Measurements from ENCODE around the gene SUMF1.
A peak's percentile ranks its signal among the peaks of the same experiment; 100 is the strongest.

The SUMF1 gene

DNA sequence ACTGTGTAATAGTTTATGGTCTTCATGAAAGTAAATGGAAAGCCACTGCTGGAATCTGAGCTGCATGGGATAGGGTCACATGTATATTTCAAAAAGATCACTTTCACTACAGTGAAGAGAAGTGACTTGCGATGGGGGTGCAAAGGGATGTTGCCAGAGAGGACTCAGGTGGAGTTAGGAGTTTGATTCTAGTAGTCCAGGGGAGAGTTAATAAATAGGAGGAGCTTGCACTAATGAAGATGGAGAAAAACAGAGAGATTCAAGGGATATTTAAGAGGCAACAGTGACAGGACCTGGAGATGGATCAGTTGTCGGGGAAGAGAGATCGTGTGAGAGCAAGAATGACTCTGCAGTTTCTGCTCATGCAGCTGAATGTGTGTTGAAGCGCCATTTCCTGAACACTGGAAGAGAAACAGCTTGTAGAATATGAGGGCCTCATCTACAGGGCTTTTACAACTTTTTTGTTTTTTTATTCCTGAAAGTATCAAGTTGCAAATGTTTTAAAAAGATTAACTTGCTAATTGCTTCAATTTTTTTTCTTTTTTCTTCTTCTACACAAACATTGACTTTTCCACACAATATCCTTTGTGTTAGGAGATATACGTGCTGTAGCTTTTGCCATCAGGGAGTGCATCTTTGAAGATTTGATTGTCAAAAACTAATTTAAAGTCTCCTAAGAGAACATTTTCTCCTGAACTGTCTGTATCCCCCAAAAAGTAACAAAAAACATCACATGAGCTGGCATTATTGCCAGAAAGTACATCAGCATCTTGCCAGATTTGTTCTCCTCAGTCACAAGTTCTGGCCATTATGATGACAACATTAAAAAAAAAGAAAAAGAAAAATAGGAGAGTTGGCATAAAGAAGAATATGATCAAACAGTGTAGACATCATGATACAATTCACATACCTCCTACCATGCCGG lies 126.4 kb downstream of the SUMF1 start:
- Histone ChIP-seq H2BK12ac (ENCODE audit: low read length in 2 of 2) (no peak overlapping the region), H3K27ac (ENCODE audit: low read length, poor library complexity, severe bottlenecking) (no peak overlapping the region), H3K4me1 (ENCODE audit: control insufficient read depth, insufficient read depth, low read depth, low read length) (no peaks in the 10 kb centered on the region), H2BK5ac (ENCODE audit: low read depth, low read length, poor library complexity, severe bottlenecking) (no peak overlapping the region), H4K8ac (ENCODE audit: low read length) (no peak overlapping the region), H3K4ac (ENCODE audit: low read depth in 1 of 2, low read length in 2 of 2) (no peak overlapping the region), H3K18ac (ENCODE audit: low read depth in 1 of 2, low read length in 2 of 2) (peak overlapping the region in 1 of 2 experiments; percentile 37), H3K14ac (ENCODE audit: low read length in 2 of 2) (no peak overlapping the region), H3K79me1 (replicated peaks; ENCODE audit: low read length, poor library complexity, severe bottlenecking) (no peaks in the 10 kb centered on the region), H2AFZ (ENCODE audit: low read depth, low read length) (no peak overlapping the region), H3K9ac (ENCODE audit: low read length) (peak overlapping the region; percentile 24), H3K36me3 (ENCODE audit: control insufficient read depth in 1 of 2, insufficient read depth in 2 of 2, low read depth in 1 of 2, low read length in 2 of 2) (no peaks in the 10 kb centered on the region), H3K23ac (ENCODE audit: low read length in 2 of 2) (no peak overlapping the region), H4K91ac (ENCODE audit: low read length) (no peak overlapping the region), H2BK15ac (ENCODE audit: low read depth, poor library complexity, severe bottlenecking) (no peak overlapping the region), H3K27me3 (ENCODE audit: control insufficient read depth in 1 of 2, insufficient read depth in 1 of 2, low read length in 2 of 2) (no peaks in the 10 kb centered on the region), H3K4me3 (ENCODE audit: insufficient read depth in 1 of 2, low read depth in 1 of 2, low read length in 2 of 2) (no peak overlapping the region), H3K9me3 (ENCODE audit: control insufficient read depth, low read length) (no peaks in the 10 kb centered on the region), H3K4me2 (ENCODE audit: low read length, poor library complexity, severe bottlenecking) (no peak overlapping the region), H2AK5ac (ENCODE audit: low read length, severe bottlenecking) (no peak overlapping the region), H2BK120ac (ENCODE audit: low read depth, low read length) (no peak overlapping the region)
- peak; percentile 6 for DNase-seq
- 81% methylated on average over 4 of the region's 6 CpGs for WGBS

GRCh38 chr3:4340077-4340410 lies 127.0 kb downstream of the SUMF1 start:
- H3K4me2 ChIP-seq (ENCODE audit: low read length, poor library complexity, severe bottlenecking): no peak overlapping the region
- no peak overlapping the region for H2AFZ ChIP-seq (ENCODE audit: low read depth, low read length)
- no peak overlapping the region for H2AK5ac ChIP-seq (ENCODE audit: low read length, severe bottlenecking)
- H3K9ac ChIP-seq (ENCODE audit: low read length): no peak overlapping the region
- peak overlapping the region in 1 of 2 experiments; percentile 25 for H2BK12ac ChIP-seq (ENCODE audit: low read length in 2 of 2)
- no peak overlapping the region for H2BK5ac ChIP-seq (ENCODE audit: low read depth, low read length, poor library complexity, severe bottlenecking)
- 98% methylated on average over 2 of the region's 4 CpGs for WGBS
- no peak overlapping the region for H3K4me3 ChIP-seq (ENCODE audit: insufficient read depth in 1 of 2, low read depth in 1 of 2, low read length in 2 of 2)
- H3K27me3 ChIP-seq (ENCODE audit: control insufficient read depth in 1 of 2, insufficient read depth in 1 of 2, low read length in 2 of 2): no peaks in the 10 kb centered on the region
- H4K8ac ChIP-seq (ENCODE audit: low read length): no peak overlapping the region
- H3K79me1 ChIP-seq (replicated peaks; ENCODE audit: low read length, poor library complexity, severe bottlenecking): no peaks in the 10 kb centered on the region
- no peak overlapping the region for H3K4ac ChIP-seq (ENCODE audit: low read depth in 1 of 2, low read length in 2 of 2)
- H3K27ac ChIP-seq (ENCODE audit: low read length, poor library complexity, severe bottlenecking): no peak overlapping the region
- no peak overlapping the region for H3K23ac ChIP-seq (ENCODE audit: low read length in 2 of 2)
- no peak overlapping the region for H2BK120ac ChIP-seq (ENCODE audit: low read depth, low read length)
- no peak overlapping the region for H4K91ac ChIP-seq (ENCODE audit: low read length)
- peak overlapping the region in 1 of 2 experiments; percentile 3 for H3K14ac ChIP-seq (ENCODE audit: low read length in 2 of 2)
- H3K9me3 ChIP-seq (ENCODE audit: control insufficient read depth, low read length): no peaks in the 10 kb centered on the region
- H2BK15ac ChIP-seq (ENCODE audit: low read depth, poor library complexity, severe bottlenecking): no peak overlapping the region
- no peaks in the 10 kb centered on the region for H3K4me1 ChIP-seq (ENCODE audit: control insufficient read depth, insufficient read depth, low read depth, low read length)
- H3K18ac ChIP-seq (ENCODE audit: low read depth in 1 of 2, low read length in 2 of 2): no peak overlapping the region
- no peaks in the 10 kb centered on the region for H3K36me3 ChIP-seq (ENCODE audit: control insufficient read depth in 1 of 2, insufficient read depth in 2 of 2, low read depth in 1 of 2, low read length in 2 of 2)
- no peak for DNase-seq

GRCh38 chr3:4338751-4339150 lies 128.3 kb downstream of the SUMF1 start:
- no peak overlapping the region for H3K4me2 ChIP-seq (ENCODE audit: low read length, poor library complexity, severe bottlenecking)
- no peak overlapping the region for H4K91ac ChIP-seq (ENCODE audit: low read length)
- H3K36me3 ChIP-seq (ENCODE audit: control insufficient read depth in 1 of 2, insufficient read depth in 2 of 2, low read depth in 1 of 2, low read length in 2 of 2): no peaks in the 10 kb centered on the region
- no peak overlapping the region for H4K8ac ChIP-seq (ENCODE audit: low read length)
- H3K4me1 ChIP-seq (ENCODE audit: control insufficient read depth, insufficient read depth, low read depth, low read length): no peaks in the 10 kb centered on the region
- no peaks in the 10 kb centered on the region for H3K9me3 ChIP-seq (ENCODE audit: control insufficient read depth, low read length)
- no peak overlapping the region for H3K4ac ChIP-seq (ENCODE audit: low read depth in 1 of 2, low read length in 2 of 2)
- no peak overlapping the region for H3K14ac ChIP-seq (ENCODE audit: low read length in 2 of 2)
- H3K27ac ChIP-seq (ENCODE audit: low read length, poor library complexity, severe bottlenecking): no peak overlapping the region
- H2AFZ ChIP-seq (ENCODE audit: low read depth, low read length): no peak overlapping the region
- no peak overlapping the region for H2BK120ac ChIP-seq (ENCODE audit: low read depth, low read length)
- H3K79me1 ChIP-seq (replicated peaks; ENCODE audit: low read length, poor library complexity, severe bottlenecking): no peaks in the 10 kb centered on the region
- H2BK15ac ChIP-seq (ENCODE audit: low read depth, poor library complexity, severe bottlenecking): no peak overlapping the region
- WGBS: 95% methylated on average over 5 of the region's 5 CpGs
- H3K18ac ChIP-seq (ENCODE audit: low read depth in 1 of 2, low read length in 2 of 2): no peak overlapping the region
- H2BK12ac ChIP-seq (ENCODE audit: low read length in 2 of 2): no peak overlapping the region
- no peaks in the 10 kb centered on the region for H3K27me3 ChIP-seq (ENCODE audit: control insufficient read depth in 1 of 2, insufficient read depth in 1 of 2, low read length in 2 of 2)
- no peak overlapping the region for H3K9ac ChIP-seq (ENCODE audit: low read length)
- no peak overlapping the region for H3K23ac ChIP-seq (ENCODE audit: low read length in 2 of 2)
- H2BK5ac ChIP-seq (ENCODE audit: low read depth, low read length, poor library complexity, severe bottlenecking): no peak overlapping the region
- no peak overlapping the region for H3K4me3 ChIP-seq (ENCODE audit: insufficient read depth in 1 of 2, low read depth in 1 of 2, low read length in 2 of 2)
- no peak overlapping the region for H2AK5ac ChIP-seq (ENCODE audit: low read length, severe bottlenecking)
- no peak for DNase-seq

DNA sequence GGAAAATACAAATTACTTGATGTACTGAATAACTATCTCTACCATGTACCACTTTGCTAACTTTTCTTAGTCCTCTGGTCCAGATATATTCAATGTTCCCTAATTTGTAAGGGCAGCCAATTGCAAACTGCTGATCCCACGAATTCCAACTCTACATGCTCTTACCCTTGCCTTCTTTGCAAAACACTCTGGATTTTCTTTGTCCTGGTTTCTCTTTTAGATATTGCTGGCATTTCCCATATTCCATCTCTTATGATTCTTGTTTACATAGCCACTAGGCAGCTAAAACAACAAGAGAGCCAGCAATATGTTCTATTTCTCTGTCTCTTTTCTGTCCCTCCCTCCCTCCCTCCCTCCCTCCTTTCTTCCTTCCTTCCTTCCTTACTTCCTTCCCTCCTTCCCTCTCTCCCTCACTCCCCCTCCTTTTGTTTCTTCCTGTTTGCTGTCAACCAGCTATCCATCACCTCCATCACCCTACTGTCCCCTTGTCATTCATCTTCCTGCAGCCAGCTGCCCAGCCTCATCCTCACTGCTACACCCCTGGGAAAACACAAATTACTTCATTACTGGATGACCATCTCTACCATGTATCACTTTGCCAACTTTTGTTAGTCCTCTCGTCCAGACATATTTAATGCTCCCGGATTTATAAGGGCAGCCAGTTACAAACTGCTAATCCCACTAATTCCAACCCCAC lies 130.1 kb downstream of the SUMF1 start:
- H4K91ac ChIP-seq (ENCODE audit: low read length): no peak overlapping the region
- H4K8ac ChIP-seq (ENCODE audit: low read length): no peak overlapping the region
- H2BK5ac ChIP-seq (ENCODE audit: low read depth, low read length, poor library complexity, severe bottlenecking): no peak overlapping the region
- no peak overlapping the region for H3K4me2 ChIP-seq (ENCODE audit: low read length, poor library complexity, severe bottlenecking)
- H3K4ac ChIP-seq (ENCODE audit: low read depth in 1 of 2, low read length in 2 of 2): no peak overlapping the region
- no peaks in the 10 kb centered on the region for H3K79me1 ChIP-seq (replicated peaks; ENCODE audit: low read length, poor library complexity, severe bottlenecking)
- no peak overlapping the region for H2BK15ac ChIP-seq (ENCODE audit: low read depth, poor library complexity, severe bottlenecking)
- no peaks in the 10 kb centered on the region for H3K36me3 ChIP-seq (ENCODE audit: control insufficient read depth in 1 of 2, insufficient read depth in 2 of 2, low read depth in 1 of 2, low read length in 2 of 2)
- H3K4me3 ChIP-seq (ENCODE audit: insufficient read depth in 1 of 2, low read depth in 1 of 2, low read length in 2 of 2): no peak overlapping the region
- no peaks in the 10 kb centered on the region for H3K27me3 ChIP-seq (ENCODE audit: control insufficient read depth in 1 of 2, insufficient read depth in 1 of 2, low read length in 2 of 2)
- no peak overlapping the region for H2BK120ac ChIP-seq (ENCODE audit: low read depth, low read length)
- no peaks in the 10 kb centered on the region for H3K4me1 ChIP-seq (ENCODE audit: control insufficient read depth, insufficient read depth, low read depth, low read length)
- H3K18ac ChIP-seq (ENCODE audit: low read depth in 1 of 2, low read length in 2 of 2): no peak overlapping the region
- DNase-seq: no peak
- no peak overlapping the region for H2AFZ ChIP-seq (ENCODE audit: low read depth, low read length)
- no peak overlapping the region for H2BK12ac ChIP-seq (ENCODE audit: low read length in 2 of 2)
- H2AK5ac ChIP-seq (ENCODE audit: low read length, severe bottlenecking): no peak overlapping the region
- H3K27ac ChIP-seq (ENCODE audit: low read length, poor library complexity, severe bottlenecking): no peak overlapping the region
- H3K14ac ChIP-seq (ENCODE audit: low read length in 2 of 2): no peak overlapping the region
- no peak overlapping the region for H3K23ac ChIP-seq (ENCODE audit: low read length in 2 of 2)
- no peak overlapping the region for H3K9ac ChIP-seq (ENCODE audit: low read length)
- 73% methylated on average over 3 of the region's 3 CpGs for WGBS
- H3K9me3 ChIP-seq (ENCODE audit: control insufficient read depth, low read length): no peaks in the 10 kb centered on the region
